WERI-Rb-1 (cell line): Measurements from ENCODE around the gene ITGB4.
"Not testable (repeated sequence)": the region's sequence is repeated elsewhere in the genome, so short reads cannot be mapped to it uniquely, and the experiment has no call there.

Experiments used
- DNase-seq: peaks from one replicate; pipeline ENCODE4 v3.0.0-alpha.2; 2020
- H3K27ac ChIP-seq: fragments of 250-450 bp; sonication (Bioruptor Pico); 2 replicates; pipeline ENCODE4 v1.5.1; 2020; ENCODE audit warnings: mild to moderate bottlenecking, moderate library complexity
- H3K27me3 ChIP-seq: fragments of 250-450 bp; sonication (Bioruptor Pico); 2 replicates; pipeline ENCODE4 v1.5.1; 2021; ENCODE audit warnings: mild to moderate bottlenecking, low read depth, moderate library complexity; ENCODE audit not compliant: insufficient read depth, severe bottlenecking
- H3K36me3 ChIP-seq: fragments of 250-450 bp; sonication (Bioruptor Pico); 2 replicates; pipeline ENCODE4 v1.5.1; 2020; ENCODE audit warnings: mild to moderate bottlenecking, moderate library complexity
- H3K4me3 ChIP-seq: 2 replicates; pipeline ENCODE4 v1.5.1; 2011; ENCODE audit warnings: low read depth, mild to moderate bottlenecking, control low read depth, low read length
- H3K9me3 ChIP-seq: fragments of 250-450 bp; sonication (Bioruptor Pico); 2 replicates; pipeline ENCODE4 v1.5.1; 2021; ENCODE audit warnings: mild to moderate bottlenecking, moderate library complexity; ENCODE audit not compliant: severe bottlenecking
- CTCF ChIP-seq: IDR thresholded peaks from 2 replicates; pipeline ENCODE4 v1.5.1; 2011; ENCODE audit warnings: low read depth, mild to moderate bottlenecking, control low read depth, inconsistent platforms, low read length

Gene ITGB4

GRCh38 chr17:75756451-75757085 is 35.3 kb downstream of the ITGB4 start:
- Histone ChIP-seq H3K27ac (no peak overlapping the region), H3K27me3 (no peaks in the 10 kb centered on the region), H3K9me3 (no peaks in the 10 kb centered on the region), H3K36me3 (peaks cover 6% of the 10 kb centered on the region; the same call in 1 of the 2 replicates), H3K4me3 (no peak overlapping the region)
- DNase-seq: no peak
- no peak for TF ChIP-seq CTCF

GRCh38 chr17:75757086-75757681 is 35.9 kb downstream of the ITGB4 start:
- DNase-seq: no peak
- Histone ChIP-seq H3K36me3 (peaks cover 6% of the 10 kb centered on the region; the same call in 1 of the 2 replicates), H3K9me3 (no peaks in the 10 kb centered on the region), H3K27me3 (no peaks in the 10 kb centered on the region), H3K27ac (no peak overlapping the region), H3K4me3 (no peak overlapping the region)
- no peak for TF ChIP-seq CTCF

GRCh38 chr17:75758131-75758905 is 37.1 kb downstream of the ITGB4 start:
- H3K27me3 ChIP-seq: no peaks in the 10 kb centered on the region
- TF ChIP-seq CTCF: peak; percentile 75
- peaks cover 6% of the 10 kb centered on the region; the same call in 1 of the 2 replicates for H3K36me3 ChIP-seq
- H3K9me3 ChIP-seq: no peaks in the 10 kb centered on the region
- DNase-seq: peak; percentile 64
- H3K4me3 ChIP-seq: no peak overlapping the region
- no peak overlapping the region for H3K27ac ChIP-seq

GRCh38 chr17:75759457-75759856 is 38.2 kb downstream of the ITGB4 start:
- Histone ChIP-seq H3K27ac (no peak overlapping the region), H3K36me3 (peaks cover 6% of the 10 kb centered on the region; the same call in 1 of the 2 replicates), H3K27me3 (no peaks in the 10 kb centered on the region), H3K4me3 (no peak overlapping the region), H3K9me3 (no peaks in the 10 kb centered on the region)
- DNase-seq: no peak
- TF ChIP-seq CTCF: no peak

GRCh38 chr17:75759978-75760640 is 38.9 kb downstream of the ITGB4 start:
- not testable (repeated sequence) for H3K36me3 ChIP-seq, H3K27me3 ChIP-seq, DNase-seq, H3K27ac ChIP-seq, H3K9me3 ChIP-seq, H3K4me3 ChIP-seq
